T1000 (cell line): ENCODE measurements around the gene ST6GAL1.
"Not testable (repeated sequence)": the region's sequence is repeated elsewhere in the genome, so short reads cannot be mapped to it uniquely, and the experiment has no call there.

Experiments
- DNase-seq: peaks from one replicate; lab custom pipeline; 2025; ENCODE audit warnings: mixed read lengths; lab: John Stamatoyannopoulos, UW

The ST6GAL1 gene

DNA sequence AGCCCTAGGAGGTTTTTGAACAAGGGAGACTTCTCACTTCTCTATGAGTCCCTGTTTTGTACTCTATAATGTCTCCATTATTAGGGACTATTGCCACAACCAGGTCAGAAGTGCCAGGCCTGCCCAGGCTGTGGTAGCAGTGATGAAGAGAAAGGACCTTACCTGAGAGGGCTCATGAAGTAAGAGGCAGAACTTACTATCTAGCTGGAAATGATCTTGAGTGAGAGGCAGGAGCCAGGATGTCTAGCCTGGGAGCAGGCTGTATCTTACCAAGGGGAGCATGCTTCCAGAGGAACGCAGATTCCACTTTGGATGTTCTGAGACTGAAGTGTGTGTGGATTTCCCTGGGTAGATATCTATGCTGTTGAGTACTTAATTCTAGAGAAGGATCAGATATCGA, 115.7 kb downstream of the ST6GAL1 start:
- DNase-seq = no peak

DNA sequence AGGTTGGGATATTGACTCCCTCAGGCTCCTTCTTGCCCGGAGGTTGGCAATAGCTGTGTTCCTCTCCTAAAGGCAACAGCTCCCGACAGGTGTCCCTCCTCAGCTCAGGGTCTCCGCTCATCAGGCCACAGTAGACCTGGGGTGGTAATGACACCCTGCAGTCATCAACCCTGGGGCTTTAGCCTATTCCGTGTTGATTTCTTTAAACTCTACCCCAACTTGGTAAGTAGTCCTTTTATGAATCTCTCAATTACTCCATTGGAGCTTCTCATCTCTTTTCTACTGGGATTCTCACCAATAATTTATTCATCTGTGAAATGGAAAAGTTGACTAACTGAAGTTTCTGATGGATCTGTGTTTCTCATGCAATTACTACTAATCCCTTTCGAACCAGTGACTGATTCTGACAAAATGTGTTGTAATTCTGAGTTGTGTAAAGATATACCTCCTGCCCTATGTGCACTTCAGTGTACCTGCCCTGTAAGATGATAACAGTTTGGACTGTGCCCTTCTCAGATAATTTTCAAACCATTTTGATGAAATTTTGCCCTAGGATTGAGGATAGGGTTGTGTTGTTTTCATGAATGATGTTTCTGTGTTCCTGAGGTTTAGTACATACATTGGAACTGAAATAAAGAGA, 119.3 kb downstream of the ST6GAL1 start:
- DNase-seq = no peak

DNA sequence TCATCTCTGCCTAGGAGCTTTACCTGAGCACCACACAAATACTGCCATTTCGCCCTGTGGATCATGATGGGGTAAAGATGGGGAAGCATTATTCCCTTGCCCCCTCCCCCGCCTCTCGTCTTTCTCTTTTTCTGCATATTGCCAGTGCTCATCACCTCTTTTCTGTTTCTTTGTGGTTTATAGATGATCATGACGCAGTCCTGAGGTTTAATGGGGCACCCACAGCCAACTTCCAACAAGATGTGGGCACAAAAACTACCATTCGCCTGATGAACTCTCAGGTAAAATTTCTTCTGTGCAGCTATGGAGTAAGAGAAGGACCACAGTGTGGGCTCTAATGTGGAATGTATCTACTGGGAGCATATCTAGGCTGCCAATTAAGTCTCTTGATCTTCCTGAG, 120.7 kb downstream of the ST6GAL1 start:
- DNase-seq = no peak

DNA sequence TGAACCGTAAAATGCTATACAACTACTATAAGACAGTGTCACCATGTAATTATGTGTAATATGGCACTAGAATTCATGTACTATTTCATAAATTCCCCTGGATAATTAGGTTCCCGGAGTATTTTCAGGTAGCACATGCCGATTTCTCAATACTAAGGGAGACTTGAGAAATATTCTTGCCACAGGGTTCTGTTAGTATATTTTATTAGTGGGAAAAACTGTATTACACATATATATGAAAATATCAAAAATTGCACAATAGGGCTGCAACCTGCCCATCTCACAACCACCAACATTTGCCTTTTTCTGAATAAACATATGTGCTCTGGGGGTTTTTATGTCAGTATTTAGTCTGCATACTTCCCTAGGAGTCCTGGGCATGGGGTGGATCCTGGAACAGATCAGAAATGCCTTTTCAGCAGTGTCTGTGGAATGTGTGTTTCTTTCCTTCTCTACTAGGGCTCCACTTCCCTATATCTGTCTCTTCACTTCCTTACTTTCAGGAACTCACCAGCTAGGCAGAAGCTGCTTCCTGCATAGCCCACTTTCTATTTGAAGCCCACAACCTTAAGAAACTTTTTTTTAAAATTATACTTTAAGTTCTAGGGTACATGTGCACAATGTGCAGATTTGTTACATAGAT, 121.5 kb downstream of the ST6GAL1 start:
- no peak for DNase-seq

DNA sequence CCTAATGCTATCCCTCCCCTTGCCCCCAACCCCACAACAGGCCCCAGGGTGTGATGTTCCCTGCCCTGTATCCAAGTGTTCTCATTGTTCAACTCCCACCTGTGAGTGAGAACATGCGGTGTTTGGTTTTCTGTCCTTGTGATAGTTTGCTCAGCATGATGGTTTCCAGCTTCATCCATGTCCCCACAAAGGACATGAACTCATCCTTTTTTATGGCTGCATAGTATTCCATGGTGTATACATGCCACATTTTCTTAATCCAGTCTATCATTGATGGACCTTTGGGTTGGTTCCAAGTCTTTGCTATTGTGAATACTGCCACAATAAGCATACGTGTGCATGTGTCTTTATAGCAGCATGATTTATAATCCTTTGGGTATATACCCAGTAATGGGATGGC, 122.1 kb downstream of the ST6GAL1 start:
- not testable (repeated sequence) for DNase-seq

DNA sequence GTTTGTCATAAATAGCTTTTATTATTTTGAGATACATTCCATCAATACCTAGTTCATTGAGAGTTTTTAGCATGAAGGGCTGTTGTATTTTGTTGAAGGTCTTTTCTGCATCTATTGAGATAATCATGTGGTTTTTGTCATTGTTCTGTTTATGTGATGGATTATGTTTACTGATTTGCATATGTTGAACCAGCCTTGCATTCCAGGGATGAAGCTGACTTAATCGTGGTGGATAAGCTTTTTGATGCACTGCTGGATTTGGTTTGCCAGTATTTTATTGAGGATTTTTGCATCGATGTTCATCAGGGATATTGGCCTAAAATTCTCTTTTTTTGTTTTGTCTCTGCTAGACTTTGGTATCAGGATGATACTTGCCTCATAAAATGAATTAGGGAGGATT, 124.1 kb downstream of the ST6GAL1 start:
- DNase-seq = not testable (repeated sequence)

DNA sequence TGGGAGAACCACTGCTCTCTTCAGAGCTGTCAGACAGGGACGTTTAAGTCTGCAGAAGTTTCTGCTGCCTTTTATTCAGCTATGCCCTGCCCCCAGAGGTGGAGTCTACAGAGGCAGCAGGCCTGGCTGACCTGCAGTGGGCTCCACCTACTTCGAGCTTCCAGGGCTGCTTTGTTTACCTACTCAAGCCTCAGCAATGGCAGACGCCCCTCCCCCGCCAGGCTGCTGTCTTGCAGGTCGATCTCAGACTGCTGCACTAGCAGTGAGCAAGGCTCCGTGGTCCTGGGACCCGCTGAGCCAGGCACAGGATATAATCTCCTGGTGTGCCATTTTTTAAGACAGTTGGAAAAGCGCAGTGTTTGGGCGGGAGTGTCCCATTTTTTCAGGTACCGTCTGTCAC, 127.5 kb downstream of the ST6GAL1 start:
- DNase-seq = not testable (repeated sequence)

DNA sequence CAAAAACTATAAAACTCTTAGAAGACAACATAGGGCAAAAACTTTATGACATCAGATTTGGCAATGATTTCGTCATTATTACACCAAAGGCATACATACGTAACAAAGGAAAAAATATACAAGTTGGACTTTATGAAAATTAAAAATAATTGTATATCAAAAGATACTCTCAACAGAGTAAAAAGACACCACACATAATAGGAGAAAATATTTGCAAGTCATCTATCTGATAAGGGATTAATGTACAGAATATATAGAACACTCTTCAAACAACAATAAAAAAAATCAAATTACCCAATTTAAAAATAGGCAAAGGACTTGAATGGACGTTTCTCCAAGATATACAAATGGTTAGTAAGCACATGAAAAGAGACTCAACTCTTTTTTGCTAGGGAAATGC, 131.4 kb downstream of the ST6GAL1 start:
- no peak for DNase-seq

DNA sequence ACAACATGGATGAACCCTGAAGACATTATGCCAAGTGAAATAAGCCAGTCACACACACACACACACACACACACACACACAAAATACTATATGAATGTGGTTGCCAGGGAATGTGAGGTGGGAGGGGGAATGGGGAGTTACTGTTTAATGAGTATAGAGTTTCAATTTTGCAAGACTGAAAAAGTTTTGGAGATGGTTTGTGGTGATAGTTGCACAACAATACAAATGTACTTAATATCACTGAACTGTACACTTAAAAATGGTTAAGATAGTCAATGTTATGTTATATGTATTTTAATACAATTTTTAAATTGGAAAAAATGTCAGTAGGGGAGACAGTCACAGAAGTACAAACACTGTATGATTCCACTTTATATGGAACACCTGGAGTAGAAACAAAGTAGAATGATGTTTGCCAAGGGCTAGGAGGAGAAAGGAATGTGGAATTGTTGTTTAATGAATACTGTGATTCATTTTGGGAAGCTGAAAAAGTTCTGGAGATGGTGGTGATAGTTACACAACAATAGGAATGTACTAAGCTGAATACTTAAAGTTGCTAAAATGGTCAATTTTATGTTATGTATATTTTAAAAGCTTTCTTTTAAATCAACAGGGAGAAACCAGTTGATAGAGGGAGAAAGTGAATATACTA, 132.3 kb downstream of the ST6GAL1 start:
- no peak for DNase-seq

DNA sequence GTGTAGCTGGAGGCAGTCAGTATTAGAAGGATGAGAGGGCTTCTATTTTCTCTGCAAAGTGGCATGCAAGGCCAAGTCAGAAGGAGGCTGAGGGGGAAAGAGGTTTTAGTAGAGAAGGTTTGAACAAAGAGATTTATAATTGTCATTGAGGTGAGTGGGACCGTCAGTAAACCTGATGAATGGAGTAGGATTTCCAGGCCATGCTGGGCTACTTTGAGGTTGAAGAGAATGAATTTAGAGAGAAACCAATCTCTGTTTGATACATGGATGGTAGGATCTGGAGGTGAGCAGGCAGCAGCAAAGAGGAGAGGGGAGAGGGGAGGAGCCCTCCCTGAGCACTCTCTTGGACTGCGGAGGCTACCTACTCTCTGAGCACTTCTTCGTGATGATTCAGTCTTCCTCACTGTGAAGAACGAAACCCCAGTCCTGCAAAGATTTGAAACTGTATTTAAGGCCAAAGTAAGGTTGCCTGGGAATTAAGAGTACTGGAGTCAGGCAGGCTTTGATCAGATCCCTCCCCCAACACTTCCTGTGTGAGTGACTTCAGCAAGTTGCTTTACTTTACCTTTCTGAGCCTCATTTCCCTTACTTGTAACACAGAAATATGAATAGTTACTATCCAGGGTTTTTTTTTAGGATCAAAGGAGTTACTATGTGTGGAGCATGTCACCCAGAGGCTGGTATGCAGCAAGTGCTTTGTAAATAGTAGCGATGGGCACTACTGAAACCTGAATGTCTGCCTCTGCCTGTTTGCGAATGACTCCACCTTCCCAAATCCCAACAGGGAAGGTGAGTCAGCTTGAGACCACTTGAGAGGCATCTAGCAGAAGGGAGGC, 133.2 kb downstream of the ST6GAL1 start:
- DNase-seq = no peak

DNA sequence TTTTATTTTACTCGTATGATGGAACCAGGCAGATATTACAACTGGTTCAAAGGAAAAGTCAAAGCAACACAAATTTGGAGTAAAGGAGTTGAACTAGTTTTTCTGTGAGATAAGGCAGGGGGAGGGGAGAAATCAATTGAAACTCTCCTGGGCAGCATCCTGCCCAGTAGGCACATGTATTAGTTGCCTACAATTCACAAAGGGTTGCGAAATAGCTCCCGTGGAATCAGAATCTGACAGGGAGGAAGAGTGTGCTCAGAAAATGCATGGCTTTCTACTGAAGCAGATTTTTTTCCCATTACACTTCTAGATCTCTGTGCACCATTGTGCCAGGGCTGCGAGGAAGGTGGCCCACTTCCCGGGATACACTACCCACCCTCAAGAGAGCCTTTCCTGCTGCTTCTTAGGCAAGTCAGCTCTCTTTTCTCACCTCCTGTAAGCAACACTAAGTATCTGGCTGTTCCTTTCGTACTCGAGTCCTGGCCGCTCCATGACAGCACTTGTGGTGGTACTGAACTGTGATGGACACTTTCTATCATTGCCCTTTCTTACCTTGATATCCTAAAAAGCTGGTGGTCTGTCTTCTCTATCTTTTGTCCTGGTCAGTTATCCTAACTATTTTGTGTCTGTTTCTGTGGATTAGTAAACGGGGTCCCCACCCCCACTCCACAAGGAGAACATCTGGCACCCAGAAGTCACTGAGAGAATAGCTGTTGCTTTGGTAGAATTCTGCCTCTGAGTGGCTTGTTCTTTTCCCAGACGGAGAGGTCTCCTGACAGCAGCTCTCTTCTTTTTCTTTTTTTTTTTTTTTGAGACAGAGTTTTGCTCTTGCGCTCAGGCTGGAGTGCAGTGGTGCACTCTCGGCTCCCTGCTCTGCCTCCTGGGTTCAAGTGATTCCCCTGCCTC, 134.1 kb downstream of the ST6GAL1 start:
- DNase-seq = no peak

DNA sequence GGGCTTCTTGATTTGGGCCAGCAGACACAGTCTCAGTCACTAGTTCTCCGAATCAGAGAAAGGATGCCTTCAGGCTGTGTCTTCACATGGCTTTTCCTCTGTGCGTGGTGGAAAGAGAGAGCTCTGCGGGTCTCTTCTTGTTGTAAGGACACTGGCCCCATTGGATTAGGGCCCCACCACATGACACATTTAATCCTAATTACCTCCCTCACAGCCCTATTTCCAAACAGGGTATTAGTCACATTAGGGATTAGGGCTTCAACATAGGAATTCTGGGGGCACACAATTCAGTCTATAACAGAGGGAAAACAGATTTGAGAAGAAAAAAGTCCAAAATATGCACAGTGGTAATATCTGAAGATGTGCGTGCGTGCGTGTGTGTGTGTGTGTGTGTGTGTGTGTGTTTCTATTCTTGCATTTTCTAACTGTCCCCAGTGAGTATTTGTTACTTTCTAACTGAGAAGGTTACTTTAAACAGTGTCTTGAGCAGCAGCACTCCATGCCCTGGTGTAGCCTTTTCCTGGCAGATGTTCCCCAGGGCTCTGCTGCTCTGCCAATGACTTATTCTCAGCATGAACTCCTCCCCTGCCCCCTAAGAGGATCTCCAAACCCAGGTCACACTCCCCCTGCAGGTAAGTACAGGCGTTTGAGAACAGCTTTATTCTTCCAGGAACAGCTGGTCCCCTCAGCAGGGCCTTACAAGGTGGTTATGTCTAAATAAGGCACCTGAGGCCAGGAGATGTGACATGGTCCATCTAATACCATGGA, 136.1 kb downstream of the ST6GAL1 start:
- DNase-seq = no peak

DNA sequence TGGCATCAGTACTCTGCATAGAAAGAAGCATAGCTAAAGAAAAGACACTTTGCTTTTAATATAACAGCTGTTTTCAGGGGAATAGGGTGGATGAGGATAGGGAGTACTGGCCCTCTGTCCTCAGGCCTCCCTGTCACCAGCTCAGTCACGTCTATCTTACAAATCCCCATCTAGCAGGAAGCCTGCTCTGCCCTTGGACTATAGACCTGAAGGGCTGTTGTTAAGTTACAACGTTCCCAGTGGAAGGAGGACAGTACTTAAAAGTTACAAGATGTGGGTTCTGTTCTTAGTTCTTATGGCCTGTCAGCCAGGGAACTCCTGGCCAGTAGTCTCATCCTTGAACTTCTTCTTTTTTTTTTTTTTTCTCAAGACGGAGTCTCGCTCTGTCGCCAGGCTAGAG, 138.5 kb downstream of the ST6GAL1 start:
- no peak for DNase-seq

DNA sequence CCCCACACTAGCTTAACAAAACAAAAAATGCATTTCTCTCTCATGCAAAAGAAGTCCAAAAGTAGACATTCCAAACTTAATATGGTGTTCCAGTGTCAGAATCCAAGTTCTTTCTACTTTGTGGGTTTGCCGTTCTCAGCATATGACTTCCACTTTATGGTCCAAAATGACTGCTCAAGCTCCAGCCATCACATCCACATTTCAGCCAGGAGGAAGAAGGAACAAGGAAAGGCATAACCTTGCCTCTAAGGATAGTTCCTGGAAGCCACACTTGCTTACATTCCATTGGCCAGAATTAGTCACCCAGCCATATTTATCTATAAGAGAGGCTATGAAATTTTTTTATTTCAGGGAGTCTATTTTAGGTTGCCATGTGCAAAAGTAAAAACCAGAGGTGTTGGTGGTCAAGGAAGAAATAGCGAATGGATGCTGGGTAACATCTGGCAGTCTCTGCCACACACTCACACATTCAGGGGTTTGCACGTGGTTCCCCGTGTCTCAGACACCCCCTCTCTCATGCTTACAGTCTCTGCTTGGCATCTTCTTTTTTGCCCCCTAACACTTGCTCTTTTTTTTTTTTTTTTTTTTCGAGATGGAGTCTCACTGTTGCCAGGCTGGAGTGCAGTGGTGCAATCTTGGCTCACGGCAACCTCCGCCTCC, 139.7 kb downstream of the ST6GAL1 start:
- DNase-seq = no peak

DNA sequence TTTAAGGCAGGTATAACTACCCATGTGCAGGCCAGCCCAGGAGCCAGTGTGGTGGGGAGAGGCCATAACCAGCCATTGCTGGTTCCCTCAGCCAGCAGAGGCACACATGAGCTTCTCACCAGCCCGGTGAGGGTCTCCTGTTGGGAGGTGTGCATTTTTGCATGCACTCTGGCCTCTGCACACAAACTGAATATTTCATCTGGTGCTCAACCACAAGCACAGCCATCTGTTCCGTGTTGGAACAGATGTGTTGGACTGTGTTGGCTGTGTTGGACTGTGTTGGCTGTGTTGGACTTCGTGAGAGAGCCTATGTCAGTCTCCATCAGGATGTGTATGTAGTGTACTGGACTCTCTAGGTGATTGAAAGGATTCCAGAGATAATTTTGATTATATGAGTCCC, 141.8 kb downstream of the ST6GAL1 start:
- DNase-seq = no peak

DNA sequence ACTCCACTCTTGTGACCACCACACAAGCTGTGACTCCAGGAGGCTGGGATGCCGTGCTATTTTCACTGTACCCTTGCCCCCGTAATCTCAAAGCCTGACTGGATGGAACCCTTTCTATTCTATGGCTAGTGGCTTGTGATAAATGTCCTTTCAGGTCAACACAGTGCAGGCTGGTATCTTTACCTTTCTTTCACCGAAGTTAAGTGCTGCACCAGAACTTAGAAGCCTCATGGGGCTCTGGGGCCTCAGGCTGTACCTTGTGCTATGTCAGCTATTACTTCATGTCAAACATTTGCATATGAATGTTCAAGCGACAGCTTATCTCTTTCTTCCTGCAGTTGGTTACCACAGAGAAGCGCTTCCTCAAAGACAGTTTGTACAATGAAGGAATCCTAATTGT, 142.2 kb downstream of the ST6GAL1 start:
- DNase-seq = no peak

DNA sequence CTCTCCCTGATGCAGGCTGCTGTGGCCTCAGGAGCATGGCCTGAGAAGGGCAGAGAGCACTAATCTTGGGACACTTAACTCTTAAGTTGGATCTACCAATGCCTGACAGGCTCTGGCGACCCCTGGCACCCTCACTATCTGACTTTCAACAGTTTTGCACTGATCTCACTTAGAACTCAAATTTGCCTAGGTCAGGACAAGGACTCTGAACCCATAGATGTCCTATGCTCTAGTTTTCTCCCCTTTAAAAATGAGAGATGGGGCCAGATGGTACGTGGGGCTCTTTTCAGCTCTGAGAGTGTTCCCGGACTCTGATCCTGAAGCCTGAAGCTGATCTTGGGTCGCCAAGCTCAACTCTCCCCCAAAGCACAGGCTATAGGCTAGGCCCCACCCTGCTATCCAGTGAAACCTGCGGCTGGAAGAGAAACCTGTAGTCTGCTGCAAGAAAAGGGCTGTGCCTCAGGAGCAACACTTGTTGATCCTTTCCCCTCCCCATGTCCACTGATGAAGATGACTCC, 143.3 kb downstream of the ST6GAL1 start:
- no peak for DNase-seq

DNA sequence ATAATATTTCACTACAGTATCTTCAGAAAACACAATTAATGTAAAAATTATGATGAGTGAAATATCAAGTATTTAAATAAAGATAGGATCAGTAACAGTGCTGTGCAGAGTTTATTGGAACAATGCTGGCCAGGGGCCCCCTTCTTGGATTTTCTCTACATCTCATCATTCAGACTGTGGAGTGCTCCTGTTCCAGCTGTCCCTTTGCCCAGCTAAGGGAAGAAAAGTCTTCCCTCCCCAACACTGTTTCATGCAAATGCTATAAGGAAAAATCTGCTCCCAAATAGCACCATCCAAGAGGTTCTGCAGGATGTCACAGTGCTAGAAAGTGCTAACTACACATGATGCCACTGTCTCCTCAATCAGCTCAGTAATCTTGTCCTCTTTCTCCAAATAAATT, 144.5 kb downstream of the ST6GAL1 start:
- no peak for DNase-seq

DNA sequence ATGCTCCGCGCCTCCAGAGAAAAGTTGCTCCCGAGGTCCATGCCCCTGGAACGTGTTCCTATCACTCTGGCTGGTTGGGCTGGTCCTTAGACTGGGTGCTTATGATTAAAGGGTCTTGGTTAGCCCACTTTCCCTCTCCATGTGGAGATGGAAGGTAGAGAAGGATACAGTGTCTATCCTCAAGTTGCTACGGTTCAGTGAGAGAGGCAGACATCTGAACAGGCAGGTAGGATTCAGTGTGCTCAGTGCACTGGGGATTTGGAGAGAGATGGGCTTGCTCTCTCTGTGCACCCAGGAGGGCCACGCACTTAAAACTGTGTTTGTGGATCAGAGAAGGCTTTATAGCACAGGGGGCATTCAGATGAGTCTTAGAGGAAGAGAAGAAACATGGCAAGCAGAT, 146.0 kb downstream of the ST6GAL1 start:
- DNase-seq = no peak

DNA sequence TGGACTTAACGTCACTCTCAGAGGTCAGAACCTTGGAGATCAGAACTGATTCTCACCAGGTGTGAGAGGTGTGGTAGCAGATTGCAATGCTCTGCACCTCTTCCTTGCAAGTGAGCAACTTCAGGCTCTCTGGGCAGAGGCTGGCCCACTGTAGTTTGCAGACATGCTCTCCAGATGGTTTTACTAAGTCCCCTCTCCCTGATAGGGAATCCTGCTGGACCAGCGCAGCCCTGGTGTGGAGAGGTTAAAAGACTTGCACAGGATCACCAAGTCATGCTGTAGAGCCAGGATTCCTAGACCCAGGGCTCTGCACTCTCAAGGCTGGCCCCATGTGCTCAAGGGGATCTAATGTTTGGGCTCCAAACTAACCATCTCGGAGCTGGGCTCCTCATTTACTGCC, 146.8 kb downstream of the ST6GAL1 start:
- no peak for DNase-seq
